COLO829 (cell line): ENCODE data around the gene EDC4.
"Not testable (repeated sequence)": the region's sequence is repeated elsewhere in the genome, so short reads cannot be mapped to it uniquely, and the experiment has no call there.

Experiments used
- DNase-seq: peaks from one replicate; pipeline ENCODE4 v3.0.0; 2012; ENCODE audit warnings: low spot score

Gene EDC4

DNA sequence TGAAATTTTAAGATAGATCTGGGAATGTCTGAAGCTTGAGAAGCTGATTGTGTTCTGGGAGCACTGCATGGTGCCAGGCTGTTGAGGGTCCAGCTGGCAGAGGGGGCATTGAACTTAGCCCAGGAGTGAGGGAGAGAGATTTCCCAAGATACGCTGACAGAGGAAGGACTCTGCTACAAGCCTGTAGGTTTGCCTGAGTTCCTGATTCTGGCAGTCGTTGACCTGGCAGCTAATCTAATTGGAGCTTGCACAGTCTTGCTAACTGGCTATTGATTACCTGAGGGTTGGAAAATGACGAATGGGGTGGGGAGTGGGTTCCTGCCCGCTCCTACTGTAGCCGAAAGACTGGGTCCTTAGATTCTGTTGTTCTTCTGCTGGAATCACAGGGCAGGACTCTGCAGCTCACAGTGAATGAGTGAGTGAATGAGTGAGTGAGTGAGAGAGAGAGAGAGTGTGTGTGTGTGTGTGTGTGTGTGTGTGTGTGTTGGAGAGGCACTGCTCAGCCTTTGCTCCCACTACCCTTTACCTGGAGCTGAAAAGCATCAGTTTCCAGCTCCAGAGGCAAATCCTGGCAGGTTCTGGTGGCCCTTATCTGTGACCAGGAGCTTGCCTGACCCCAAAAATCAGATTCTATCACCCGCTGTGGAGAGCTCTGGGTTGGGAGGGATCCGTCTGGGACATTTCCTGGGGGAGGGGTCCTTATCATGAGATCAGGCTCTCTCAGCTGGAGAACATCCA is 42.1 kb downstream of the EDC4 start:
- no peak for DNase-seq

DNA sequence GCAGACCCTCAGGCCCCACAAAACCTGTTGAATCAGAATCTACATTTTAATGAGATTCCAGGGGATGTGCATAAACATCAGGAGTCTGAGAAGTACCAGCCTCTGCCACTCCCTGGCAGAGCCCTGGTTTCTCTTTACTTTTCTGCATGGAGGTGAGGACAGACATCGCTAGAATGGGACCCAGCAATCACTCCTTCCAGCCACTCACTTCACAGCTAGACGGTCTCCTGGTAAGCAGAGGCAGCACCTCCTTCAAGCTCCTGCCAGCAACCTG is 42.6 kb downstream of the EDC4 start:
- not testable (repeated sequence) for DNase-seq

- no peak for DNase-seq
Measured at GRCh38 chr16:67915831-67916723, 43.2 kb downstream of the EDC4 start.

DNA sequence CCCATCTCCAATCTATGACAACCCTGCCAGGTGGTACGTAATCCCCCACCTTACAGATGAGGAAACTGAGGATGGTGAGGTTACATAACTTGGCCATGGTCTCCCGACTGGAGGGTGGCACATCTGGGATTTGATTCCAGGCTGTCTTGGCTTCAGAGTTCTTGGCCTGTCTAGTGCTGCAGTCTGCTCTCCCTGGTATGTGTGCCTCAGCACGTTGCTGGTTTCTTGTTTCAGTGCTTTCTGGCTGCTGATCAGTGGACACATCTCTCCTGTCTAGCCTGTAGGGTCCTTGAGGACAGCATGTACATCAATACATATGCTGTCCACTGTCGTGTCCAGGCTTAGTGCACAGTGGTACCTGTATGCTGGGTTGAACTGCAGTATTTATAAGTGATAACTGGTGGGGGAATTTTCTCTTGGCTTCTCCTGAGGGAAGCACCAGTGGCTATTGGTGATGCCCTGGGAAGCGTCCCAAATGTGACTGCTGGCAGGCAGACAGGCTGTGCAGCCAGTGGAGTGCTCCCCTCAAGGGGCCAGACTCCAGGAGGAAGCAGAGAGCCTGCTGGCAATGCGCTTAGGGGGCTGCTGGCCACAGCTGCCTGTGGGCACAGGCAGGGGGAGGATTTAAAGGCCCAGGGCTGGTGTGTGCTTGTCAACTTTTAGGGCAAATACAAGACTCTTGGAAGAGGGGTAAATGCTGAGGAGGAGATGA is 44.4 kb downstream of the EDC4 start:
- no peak for DNase-seq

- DNase-seq, result no peak
Measured at GRCh38 chr16:67917852-67918236, 45.0 kb downstream of the EDC4 start.

DNA sequence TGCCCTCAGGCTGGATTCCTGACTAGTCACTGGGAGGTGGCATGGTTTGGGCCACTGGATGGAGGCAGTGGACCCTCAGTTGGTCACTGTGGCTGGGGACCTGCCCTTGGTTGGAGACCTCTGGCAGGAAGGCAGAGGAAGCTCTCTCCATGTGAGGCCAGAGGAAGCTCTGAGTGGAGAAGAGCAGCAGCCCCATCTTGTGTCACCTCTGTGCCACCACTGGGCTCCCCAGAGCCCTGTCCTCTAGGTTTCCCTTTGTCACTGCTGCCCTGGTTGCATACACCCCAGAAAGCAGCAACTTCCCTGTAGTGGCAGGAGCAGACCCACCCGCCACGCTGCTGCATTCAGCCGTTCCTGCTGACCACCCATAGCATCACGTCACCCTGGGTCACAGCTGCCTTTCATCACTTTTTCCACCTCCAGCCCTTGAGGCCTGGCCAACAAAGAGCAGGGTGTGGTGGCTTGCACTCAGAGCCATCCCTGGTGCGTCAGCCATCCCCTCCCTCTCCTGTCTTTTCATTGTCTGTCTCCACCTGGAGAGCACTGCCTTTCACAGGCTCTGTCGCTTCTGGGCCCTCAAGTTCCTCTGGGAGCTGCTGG is 46.9 kb downstream of the EDC4 start:
- no peak for DNase-seq

DNA sequence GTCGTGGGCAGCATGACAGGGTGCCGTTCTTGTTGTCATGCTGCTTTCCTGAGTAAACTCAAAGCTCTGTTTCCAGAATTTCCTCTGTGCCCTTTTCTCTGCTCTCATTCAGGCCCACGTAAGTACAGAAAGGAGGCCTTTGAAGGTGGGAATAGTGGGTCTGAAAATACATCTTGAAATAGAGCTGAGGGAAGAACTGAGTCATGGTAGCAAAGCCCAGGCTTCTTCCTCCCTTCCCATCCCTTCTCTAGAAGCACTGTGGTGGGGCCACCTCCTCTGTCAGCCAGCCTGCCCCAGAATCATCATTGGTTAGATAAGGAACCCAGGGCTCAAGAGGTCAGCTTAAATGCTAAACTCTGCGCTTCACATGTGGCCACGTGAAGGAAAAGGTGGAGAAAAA is 49.4 kb downstream of the EDC4 start:
- no peak for DNase-seq

- no peak for DNase-seq
Measured at GRCh38 chr16:67922740-67923139, 49.9 kb downstream of the EDC4 start.

GRCh38 chr16:67923414-67924116 is 50.7 kb downstream of the EDC4 start:
- no peak for DNase-seq

GRCh38 chr16:67924140-67924906 is 51.5 kb downstream of the EDC4 start:
- no peak for DNase-seq

- no peak for DNase-seq
Measured at GRCh38 chr16:67926181-67926750, 53.4 kb downstream of the EDC4 start.

DNA sequence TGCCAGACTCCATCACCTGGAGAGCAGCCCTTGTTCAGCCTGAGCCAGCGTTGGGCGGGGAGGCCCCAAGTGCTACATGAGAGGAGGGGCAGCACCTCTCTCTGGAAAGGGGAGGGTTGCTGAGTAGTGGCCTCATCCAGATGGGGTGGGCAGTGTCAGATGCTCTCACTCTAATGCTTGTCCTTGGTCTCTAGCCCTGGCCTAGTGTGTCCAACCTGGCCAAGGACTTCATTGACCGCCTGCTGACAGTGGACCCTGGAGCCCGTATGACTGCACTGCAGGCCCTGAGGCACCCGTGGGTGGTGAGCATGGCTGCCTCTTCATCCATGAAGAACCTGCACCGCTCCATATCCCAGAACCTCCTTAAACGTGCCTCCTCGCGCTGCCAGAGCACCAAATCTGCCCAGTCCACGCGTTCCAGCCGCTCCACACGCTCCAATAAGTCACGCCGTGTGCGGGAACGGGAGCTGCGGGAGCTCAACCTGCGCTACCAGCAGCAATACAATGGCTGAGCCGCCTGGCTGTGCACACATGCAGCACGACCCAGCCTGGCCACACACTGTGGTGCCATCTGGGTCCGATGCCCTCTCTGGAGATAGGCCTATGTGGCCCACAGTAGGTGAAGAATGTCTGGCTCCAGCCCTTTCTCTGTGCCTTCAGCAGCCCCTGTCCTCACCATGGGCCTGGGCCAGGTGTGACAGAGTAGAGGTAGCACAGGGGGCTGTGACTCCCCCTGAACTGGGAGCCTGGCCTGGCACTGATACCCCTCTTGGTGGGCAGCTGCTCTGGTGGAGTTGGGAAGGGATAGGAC is 54.5 kb downstream of the EDC4 start:
- no peak for DNase-seq

- no peak for DNase-seq
Measured at GRCh38 chr16:67928147-67928546, 55.3 kb downstream of the EDC4 start.

DNA sequence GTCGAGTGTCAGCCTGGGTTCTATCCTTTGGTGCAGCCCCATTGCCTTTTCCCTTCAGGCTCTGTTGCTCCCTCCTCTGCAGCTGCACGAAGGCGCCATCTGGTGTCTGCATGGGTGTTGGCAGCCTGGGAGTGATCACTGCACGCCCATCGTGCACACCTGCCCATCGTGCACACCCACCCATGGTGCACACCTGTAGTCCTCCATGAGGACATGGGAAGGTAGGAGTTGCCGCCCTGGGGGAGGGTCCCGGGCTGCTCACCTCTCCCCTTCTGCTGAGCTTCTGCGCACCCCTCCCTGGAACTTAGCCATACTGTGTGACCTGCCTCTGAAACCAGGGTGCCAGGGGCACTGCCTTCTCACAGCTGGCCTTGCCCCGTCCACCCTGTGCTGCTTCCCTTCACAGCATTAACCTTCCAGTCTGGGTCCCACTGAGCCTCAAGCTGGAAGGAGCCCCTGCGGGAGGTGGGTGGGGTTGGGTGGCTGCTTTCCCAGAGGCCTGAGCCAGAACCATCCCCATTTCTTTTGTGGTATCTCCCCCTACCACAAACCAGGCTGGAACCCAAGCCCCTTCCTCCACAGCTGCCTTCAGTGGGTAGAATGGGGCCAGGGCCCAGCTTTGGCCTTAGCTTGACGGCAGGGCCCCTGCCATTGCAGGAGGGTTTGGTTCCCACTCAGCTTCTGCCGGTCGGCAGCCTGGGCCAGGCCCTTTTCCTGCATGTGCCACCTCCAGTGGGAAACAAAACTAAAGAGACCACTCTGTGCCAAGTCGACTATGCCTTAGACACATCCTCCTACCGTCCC is 55.9 kb downstream of the EDC4 start:
- DNase-seq, result peak; percentile 50

DNA sequence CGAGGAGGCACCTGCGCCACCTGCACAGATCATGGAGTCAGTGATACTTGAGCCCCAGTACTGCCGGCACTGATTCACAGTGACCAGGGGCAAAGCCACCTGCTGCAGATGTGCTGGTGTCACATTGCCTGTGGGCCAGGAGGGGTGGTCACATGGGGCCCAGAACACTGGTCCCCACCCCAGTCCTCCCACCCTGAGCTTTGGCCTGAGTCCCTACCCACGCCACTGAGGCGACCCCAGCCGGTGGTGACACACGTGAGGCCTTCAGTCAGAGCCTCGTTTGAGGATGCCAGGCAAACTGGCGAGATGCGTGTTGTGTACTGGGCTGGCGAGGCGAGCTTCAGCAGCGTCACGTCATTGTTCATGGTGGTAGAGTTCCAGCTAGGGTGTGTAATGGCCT is 57.3 kb downstream of the EDC4 start:
- no peak for DNase-seq

DNA sequence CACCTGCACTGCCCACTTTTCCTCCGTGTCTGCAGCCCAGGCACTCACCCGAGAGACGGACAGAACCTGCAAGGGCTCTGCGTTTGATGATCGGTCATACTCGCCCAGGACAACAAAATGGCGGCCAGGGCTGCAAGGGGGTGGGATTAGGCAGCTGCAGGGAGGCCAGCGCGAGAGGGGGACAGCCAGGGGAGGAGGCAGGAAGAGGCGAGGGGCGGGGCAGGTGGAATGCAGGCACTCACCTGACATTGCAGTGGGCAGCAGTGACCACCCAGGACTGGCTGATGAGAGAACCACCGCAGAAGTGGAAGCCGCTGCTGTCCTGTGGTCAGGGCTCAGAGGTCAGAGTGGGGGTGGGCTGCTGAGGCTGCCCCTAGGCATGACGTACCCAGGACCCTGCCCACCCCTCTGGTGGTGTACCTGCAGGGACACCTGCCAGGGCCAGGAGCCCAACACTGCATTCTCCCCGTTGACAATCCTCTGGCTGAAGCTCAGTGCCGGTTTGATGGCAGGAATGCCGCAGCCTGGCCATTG is 57.9 kb downstream of the EDC4 start:
- no peak for DNase-seq
